HFFc6 (cell line): Measurements from ENCODE around the gene ITPR1. TPM values are rescaled to one million over a fixed set of nuclear protein-coding genes. Genes with fewer than 3 reads are reported as not detected.

ENCODE experiments used
- DNase-seq: peaks from one replicate; pipeline ENCODE4 v3.0.0-alpha.2; 2018
- H3K27ac Mint-ChIP-seq: 2 replicates; pipeline ENCODE4 v1.8.0; 2020; ENCODE audit warnings: mild to moderate bottlenecking, mixed read lengths
- H3K27me3 Mint-ChIP-seq: 2 replicates; pipeline ENCODE4 v1.8.0; 2021; ENCODE audit warnings: mild to moderate bottlenecking, moderate library complexity, mixed read lengths; ENCODE audit not compliant: insufficient read depth
- H3K36me3 Mint-ChIP-seq: 2 replicates; pipeline ENCODE4 v1.8.0; 2021; ENCODE audit warnings: low read depth, mixed read lengths
- H3K4me1 Mint-ChIP-seq: 2 replicates; pipeline ENCODE4 v1.8.0; 2020; ENCODE audit warnings: low read depth, mixed read lengths
- H3K4me3 Mint-ChIP-seq: 2 replicates; pipeline ENCODE4 v1.8.0; 2020; ENCODE audit warnings: mild to moderate bottlenecking, moderate library complexity, mixed read lengths
- H3K9me3 Mint-ChIP-seq: 2 replicates; pipeline ENCODE4 v1.8.0; 2020; ENCODE audit warnings: mild to moderate bottlenecking, mixed read lengths
- total RNA-seq, 6 experiments: library from RNA; stranded (reverse); fragmentation: NEBNext Ultra II Directional; extraction: Animal tissue kit (Norgen Biotek cat#: 25700); gene quantifications; 2 replicates in 1 of 6; 3 replicates in 5 of 6; pipeline ENCODE4 v1.2.3, GENCODE V29; 2021
- TF ChIP-seq, protein P1 (sequence below): fragments of 200-600 bp; sonication (generic); IDR thresholded peaks from 2 replicates; pipeline ENCODE4 v1.5.0; 2021; ENCODE audit warnings: antibody characterized with exemption, mild to moderate bottlenecking

Gene ITPR1
- total RNA-seq, 6 experiments from 2014 or later, result 4.9 to 8.3 (median 6.1) TPM

DNA sequence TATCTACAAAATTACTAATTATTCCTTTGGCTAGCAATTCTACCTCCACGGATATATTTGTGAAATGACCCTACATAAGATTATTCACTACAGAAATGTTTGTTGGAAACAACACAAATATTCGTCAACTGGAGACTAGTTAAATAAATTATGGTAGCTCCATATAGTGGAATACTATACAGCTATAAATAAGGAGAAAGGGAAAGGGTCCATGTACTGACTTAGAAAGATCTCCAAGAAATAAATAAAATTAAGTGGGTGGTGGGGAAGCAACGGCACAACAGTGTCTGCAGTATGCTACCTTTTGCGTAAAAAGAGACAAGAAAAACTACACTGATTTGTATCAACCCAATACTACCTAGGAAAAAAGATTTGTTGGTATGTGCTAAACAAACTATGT, 389.4 kb downstream of the ITPR1 start:
- TF ChIP-seq, protein P1, sequence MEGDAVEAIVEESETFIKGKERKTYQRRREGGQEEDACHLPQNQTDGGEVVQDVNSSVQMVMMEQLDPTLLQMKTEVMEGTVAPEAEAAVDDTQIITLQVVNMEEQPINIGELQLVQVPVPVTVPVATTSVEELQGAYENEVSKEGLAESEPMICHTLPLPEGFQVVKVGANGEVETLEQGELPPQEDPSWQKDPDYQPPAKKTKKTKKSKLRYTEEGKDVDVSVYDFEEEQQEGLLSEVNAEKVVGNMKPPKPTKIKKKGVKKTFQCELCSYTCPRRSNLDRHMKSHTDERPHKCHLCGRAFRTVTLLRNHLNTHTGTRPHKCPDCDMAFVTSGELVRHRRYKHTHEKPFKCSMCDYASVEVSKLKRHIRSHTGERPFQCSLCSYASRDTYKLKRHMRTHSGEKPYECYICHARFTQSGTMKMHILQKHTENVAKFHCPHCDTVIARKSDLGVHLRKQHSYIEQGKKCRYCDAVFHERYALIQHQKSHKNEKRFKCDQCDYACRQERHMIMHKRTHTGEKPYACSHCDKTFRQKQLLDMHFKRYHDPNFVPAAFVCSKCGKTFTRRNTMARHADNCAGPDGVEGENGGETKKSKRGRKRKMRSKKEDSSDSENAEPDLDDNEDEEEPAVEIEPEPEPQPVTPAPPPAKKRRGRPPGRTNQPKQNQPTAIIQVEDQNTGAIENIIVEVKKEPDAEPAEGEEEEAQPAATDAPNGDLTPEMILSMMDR, result no peak
- Mint-ChIP-seq H3K27me3 (peaks cover 4% of the 10 kb centered on the region), H3K4me3 (no peak overlapping the region), H3K27ac (no peak overlapping the region), H3K36me3 (no peaks in the 10 kb centered on the region), H3K4me1 (peaks cover 8% of the 10 kb centered on the region), H3K9me3 (no peaks in the 10 kb centered on the region)
- no peak for DNase-seq

DNA sequence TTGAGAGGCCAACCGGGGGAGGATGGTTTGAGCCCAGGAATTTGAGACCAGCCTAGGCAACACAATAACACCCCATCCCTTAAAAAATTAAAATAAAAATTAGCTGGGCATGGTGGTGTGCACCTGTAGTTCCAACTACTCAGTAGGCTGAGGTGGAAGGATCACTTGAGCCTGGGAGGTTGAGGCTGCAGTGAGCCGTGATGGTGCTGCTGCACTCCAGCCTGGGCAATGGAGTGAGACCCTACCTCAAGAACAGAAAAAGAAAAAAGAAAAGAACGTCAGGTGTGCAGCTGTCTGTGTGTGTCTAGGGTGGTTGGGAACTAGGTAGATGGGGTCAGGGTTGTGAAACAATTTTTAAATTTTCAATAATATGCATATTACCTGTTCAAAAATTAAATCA, 389.9 kb downstream of the ITPR1 start:
- Mint-ChIP-seq H3K4me3 (no peak overlapping the region), H3K36me3 (no peaks in the 10 kb centered on the region), H3K4me1 (peaks cover 8% of the 10 kb centered on the region), H3K9me3 (no peaks in the 10 kb centered on the region), H3K27me3 (peaks cover 4% of the 10 kb centered on the region), H3K27ac (no peak overlapping the region)
- DNase-seq, result no peak
- TF ChIP-seq, protein P1, result no peak

DNA sequence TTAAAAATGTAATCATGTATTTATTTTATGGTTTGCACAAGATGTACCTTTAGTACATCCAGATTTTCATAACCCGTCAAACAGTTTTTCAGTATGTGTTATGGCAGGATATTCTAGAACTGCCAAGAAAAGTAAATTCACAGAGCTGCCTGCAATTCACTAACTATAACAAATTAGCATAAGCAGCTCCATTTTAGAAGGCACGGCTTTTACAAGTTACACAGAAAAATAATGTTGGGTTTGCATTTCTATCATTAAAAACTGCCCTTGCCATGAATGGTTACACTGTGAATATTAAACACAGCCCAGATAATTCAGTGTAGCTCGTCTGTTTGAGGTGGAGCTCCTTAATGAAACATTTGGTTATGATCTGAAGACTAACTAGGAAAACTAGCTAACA, 391.7 kb downstream of the ITPR1 start:
- Mint-ChIP-seq H3K27me3 (peaks cover 4% of the 10 kb centered on the region), H3K27ac (no peak overlapping the region), H3K9me3 (no peaks in the 10 kb centered on the region), H3K4me3 (no peak overlapping the region), H3K36me3 (no peaks in the 10 kb centered on the region), H3K4me1 (peaks cover 17% of the 10 kb centered on the region)
- TF ChIP-seq, protein P1, result no peak
- no peak for DNase-seq

DNA sequence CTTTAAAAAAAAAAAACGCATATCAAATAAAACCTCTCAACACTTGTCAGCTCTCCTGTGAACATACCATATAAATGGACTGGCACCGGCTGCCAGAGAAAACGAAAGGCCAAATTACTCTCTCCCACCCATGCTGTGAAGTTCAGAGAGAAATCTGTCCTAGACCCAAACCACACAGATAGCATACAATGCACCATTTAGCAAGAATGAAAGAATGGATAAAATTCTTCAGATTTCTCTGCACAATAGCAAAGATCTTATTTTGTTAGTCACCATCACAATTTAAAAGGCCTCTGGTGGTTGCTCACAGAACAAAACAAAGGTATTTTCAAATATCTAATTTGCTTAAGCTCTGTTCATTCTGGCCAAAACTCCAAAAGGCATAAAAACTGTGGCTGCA, 392.2 kb downstream of the ITPR1 start:
- Mint-ChIP-seq H3K27me3 (peaks cover 4% of the 10 kb centered on the region), H3K9me3 (no peaks in the 10 kb centered on the region), H3K27ac (no peak overlapping the region), H3K4me1 (peaks cover 19% of the 10 kb centered on the region), H3K4me3 (peak overlapping the region; percentile 27; the same call in 1 of the 2 replicates), H3K36me3 (no peaks in the 10 kb centered on the region)
- DNase-seq, result no peak
- TF ChIP-seq, protein P1, result peak; percentile 42

DNA sequence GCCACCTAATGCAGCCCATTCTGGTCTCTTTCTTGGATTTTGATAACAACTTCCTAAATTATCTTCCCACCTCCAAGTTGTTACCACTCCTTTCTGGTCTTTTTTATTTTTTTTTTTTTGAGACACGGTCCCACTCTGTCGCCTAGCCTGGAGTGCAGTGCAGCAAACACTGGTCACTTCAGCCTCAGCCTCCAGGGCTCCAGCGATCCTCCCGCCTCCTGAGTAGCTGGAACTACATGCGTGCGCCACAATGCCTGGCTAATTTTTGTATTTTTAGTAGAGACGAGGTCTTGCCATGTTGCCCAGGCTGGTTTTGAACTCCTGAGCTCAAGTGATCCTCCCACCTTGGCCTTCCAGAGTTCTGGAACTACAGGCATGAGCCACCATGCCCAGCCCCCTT, 393.3 kb downstream of the ITPR1 start:
- Mint-ChIP-seq H3K4me3 (no peak overlapping the region), H3K27ac (no peak overlapping the region), H3K36me3 (no peaks in the 10 kb centered on the region), H3K27me3 (peaks cover 4% of the 10 kb centered on the region), H3K4me1 (peaks cover 19% of the 10 kb centered on the region), H3K9me3 (no peaks in the 10 kb centered on the region)
- TF ChIP-seq, protein P1, result no peak
- DNase-seq, result no peak

DNA sequence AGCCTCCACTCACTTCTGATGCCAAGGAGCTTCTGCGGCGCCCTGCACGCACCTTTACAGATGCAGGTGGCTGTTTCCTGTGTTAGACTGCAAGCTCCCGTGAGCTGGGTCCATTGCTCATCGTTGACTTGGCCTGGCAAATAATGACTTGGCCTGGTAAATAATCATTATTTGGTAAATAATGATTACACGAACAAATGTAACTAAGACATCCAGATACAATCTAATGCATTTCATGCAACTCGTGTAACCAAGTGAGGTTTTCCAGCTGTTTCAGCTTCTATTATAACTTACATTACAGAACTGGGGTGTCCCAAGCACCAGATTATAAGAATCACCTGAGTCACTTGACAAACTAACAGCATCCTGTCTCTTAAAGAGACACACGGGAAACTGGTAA, 394.0 kb downstream of the ITPR1 start:
- no peaks in the 10 kb centered on the region for H3K9me3 Mint-ChIP-seq
- peaks cover 5% of the 10 kb centered on the region for H3K27me3 Mint-ChIP-seq
- peaks cover 19% of the 10 kb centered on the region for H3K4me1 Mint-ChIP-seq
- no peak overlapping the region for H3K4me3 Mint-ChIP-seq
- no peak overlapping the region for H3K27ac Mint-ChIP-seq
- H3K36me3 Mint-ChIP-seq, result no peaks in the 10 kb centered on the region
- TF ChIP-seq, protein P1, result no peak
- no peak for DNase-seq
